Measurements from ENCODE around the gene MAGIX.
A peak's percentile ranks its signal among the peaks of the same experiment; 100 is the strongest.

MAGIX gene

GRCh38 chrX:49184294-49185281 is 22.0 kb downstream of the MAGIX start:
- DNase-seq = peak; percentile 70

- DNase-seq = peak; percentile 5
Observed at GRCh38 chrX:49186125-49187027, 23.8 kb downstream of the MAGIX start, which contains the start of gene PRICKLE3. TSS of gene PRICKLE3 (minus strand) at chrX:49186373. CDS start at chrX:49186297, 76 bp downstream.

- DNase-seq = no peak
Observed at GRCh38 chrX:49187028-49187394, 24.5 kb downstream of the MAGIX start.

- DNase-seq = no peak
Observed at GRCh38 chrX:49187526-49187925, 25.0 kb downstream of the MAGIX start.

- no peak for DNase-seq
Observed at GRCh38 chrX:49188468-49189076, 26.0 kb downstream of the MAGIX start.

- DNase-seq = no peak
Observed at GRCh38 chrX:49189606-49190005, 27.0 kb downstream of the MAGIX start.

- peak; percentile 97 for DNase-seq
Observed at GRCh38 chrX:49190821-49191573, 28.4 kb downstream of the MAGIX start.

GRCh38 chrX:49191574-49192011 is 29.0 kb downstream of the MAGIX start:
- DNase-seq = no peak

GRCh38 chrX:49192722-49193328 is 30.3 kb downstream of the MAGIX start:
- DNase-seq = peak; percentile 1

DNA sequence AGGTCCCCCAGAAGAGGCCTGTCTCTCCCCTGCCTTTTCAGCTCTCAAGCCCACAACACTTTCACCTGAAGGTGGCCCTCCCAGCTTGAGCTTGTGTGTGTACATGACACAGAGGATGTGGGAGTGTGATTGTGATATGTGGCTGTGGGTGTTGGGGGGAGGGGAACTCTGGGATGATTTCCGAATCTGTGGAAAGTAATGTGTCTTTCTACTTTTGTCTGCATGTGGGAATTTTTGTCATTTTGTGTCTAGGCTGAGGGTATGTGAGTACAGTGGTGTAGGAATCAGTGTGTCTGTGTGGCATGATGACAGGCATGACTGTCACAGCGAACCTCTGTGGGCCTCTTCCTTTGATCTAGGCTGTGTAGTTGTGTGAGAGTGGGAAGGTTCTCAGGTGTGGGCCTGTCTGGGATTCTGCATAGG is 31.0 kb downstream of the MAGIX start:
- no peak for DNase-seq

GRCh38 chrX:49197543-49198087 is 35.1 kb downstream of the MAGIX start:
- no peak for DNase-seq

DNA sequence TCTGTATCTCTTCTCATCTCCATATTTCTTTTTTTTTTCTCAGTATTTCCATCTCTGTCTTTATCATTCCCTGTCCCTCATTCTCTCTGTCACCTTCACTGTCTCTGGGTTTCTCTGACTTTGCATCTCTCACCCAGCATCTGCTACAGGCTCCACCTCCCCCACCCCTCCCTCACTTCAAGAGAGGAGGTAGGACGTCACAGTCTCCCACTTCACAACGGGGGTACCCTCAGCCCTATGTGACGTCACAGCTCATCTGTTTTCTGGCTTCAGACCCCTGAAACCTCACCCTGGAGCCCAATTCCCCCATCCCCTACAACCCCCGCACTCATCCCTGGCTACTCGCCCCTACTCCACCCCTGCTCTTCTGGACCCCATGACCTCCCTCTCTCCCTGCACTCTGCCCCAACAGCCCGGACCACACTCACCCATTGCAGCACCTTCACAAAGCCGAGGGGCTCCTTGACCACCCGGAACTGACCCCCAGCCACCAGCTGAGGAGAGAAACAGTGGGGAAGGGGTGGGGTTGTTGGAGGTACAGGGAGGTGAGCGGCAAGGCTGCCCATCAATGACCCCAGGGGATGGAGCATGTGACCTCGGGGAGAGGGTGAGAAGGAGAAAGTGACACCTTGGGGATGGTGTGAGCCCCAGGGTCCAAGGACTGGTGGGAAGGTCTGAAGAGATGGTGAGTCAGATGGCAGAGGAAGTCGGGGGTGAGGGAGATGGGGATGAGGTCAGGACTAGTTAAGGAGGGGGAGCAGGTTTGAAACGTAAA is 36.2 kb downstream of the MAGIX start:
- DNase-seq = no peak

DNA sequence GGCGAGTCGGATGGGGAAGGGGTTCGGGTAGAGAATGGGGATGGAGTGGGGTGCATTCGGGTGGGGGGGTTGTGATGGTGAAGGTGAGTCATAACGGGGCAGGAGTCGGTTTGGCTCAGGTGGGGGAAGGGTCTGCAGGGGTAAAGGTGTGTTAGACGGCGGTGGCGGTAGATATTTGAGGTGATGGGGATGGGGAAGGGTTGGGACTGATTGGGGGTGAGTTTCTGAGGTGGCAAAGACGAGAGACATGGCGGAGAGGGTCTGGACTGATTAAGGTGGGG is 36.7 kb downstream of the MAGIX start:
- no peak for DNase-seq

GRCh38 chrX:49199906-49200771 is 37.6 kb downstream of the MAGIX start, which contains the start of gene SYP:
TSS of gene SYP (minus strand) at chrX:49200193. CDS start at chrX:49200186, 7 bp downstream.
- DNase-seq = peak; percentile 51

DNA sequence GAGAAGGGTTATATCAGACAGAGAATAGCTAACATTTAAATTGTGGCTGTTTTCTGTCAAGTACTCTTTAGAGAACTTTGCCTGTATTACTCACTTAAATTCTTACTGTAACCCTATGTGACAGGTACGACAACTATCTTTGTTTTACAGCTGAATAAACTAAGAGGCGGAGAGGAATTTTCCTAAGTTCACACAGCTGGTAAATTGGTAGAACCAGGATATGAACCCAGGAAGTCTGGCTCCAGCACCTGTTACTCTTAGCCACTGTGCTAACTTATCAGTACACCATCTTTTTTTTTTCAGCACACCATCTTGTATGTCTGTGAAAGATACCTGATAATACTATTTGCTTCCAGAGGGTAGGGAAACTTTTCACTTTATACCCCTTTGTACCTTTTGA is 39.5 kb downstream of the MAGIX start:
- DNase-seq = no peak

GRCh38 chrX:49203536-49203935 is 41.0 kb downstream of the MAGIX start:
- no peak for DNase-seq

DNA sequence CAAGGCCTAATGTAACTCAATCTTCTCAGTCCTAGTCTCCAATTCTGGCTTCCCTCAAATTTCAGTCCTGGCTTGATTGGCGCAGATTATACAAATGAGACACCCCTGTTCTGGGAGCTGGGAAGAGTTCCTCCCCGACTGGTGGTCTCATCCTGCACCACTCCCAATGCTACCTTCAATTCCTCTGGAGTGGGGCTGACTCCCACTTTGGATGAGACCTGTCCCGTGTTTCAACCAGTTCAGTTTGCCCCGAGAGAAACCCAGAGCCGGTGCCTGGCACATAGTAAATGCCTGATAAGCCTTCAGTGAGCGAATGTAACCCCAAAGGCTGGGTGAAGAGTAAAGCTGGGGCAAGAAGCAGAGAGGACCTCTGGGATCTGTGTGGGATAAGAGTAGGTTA is 41.5 kb downstream of the MAGIX start:
- no peak for DNase-seq

GRCh38 chrX:49204709-49205108 is 42.2 kb downstream of the MAGIX start:
- no peak for DNase-seq

GRCh38 chrX:49205443-49205842 is 42.9 kb downstream of the MAGIX start:
- DNase-seq = no peak

DNA sequence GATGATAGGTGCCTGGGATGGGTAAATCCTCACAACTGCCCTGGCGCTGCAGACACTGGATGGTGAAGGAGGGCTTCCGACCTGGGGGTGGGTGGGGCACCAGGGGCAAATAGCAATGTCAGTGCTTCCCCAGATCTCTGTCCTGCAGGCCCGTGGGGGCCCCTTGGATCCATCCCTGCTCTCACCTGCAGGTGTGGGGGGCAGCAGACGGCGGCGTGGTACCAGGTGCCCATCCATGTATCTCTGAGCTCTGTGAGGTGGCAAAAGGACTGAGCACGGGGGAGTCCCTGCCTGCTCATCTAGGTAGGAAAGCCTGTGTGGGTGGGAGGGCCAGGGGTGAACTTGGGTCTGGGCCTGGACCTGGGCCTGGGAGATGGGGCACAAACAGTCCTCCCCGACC is 44.0 kb downstream of the MAGIX start:
- no peak for DNase-seq
